ENCODE measurements around the gene C9orf40. TPM values are rescaled to one million over a fixed set of nuclear protein-coding genes. Genes with fewer than 3 reads are reported as not detected.

Gene C9orf40, protein sequence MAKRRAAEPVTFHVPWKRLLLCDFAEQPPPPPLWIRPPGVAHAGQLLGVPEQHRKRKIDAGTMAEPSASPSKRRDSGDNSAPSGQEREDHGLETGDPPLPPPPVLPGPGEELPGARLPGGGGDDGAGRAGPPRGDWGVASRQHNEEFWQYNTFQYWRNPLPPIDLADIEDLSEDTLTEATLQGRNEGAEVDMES
- total RNA-seq (1 to 10 TPM; 5.2 TPM), polyA plus RNA-seq (ENCODE audit: insufficient read length in 6 of 6) (1 to 10 TPM; 5.2 to 7.1 (median 6.8) TPM)
- long read RNA-seq, donor 1, transcript C9orf40-201 (2 exons, 2,327 nt), result major isoform, 6 of 6 reads
- long read RNA-seq, donor 1, partial matches to known transcripts, result 0 of 6 reads
- long read RNA-seq, donor 1, other reads (novel, unspliced or antisense), result 0 of 6 reads
- long read RNA-seq, donor 2, transcript C9orf40-201 (2 exons, 2,327 nt), result major isoform, 7 of 7 reads
- long read RNA-seq, donor 2, partial matches to known transcripts, result 0 of 7 reads
- long read RNA-seq, donor 2, other reads (novel, unspliced or antisense), result 0 of 7 reads
- long read RNA-seq, donor 3, partial matches to known transcripts, result 0 of 4 reads
- long read RNA-seq, donor 3, other reads (novel, unspliced or antisense), result 0 of 4 reads
- long read RNA-seq, donor 4, result 0 reads
- long read RNA-seq, donor 5, transcript C9orf40-201 (2 exons, 2,327 nt), result major isoform, 7 of 7 reads
- long read RNA-seq, donor 5, partial matches to known transcripts, result 0 of 7 reads
- long read RNA-seq, donor 5, other reads (novel, unspliced or antisense), result 0 of 7 reads
- long read RNA-seq, donor 6, partial matches to known transcripts, result 0 of 4 reads
- long read RNA-seq, donor 6, other reads (novel, unspliced or antisense), result 0 of 4 reads
- long read RNA-seq, donor 7, partial matches to known transcripts, result 0 of 2 reads
- long read RNA-seq, donor 7, other reads (novel, unspliced or antisense), result 0 of 2 reads
- long read RNA-seq, donor 8, partial matches to known transcripts, result 0 of 2 reads
- long read RNA-seq, donor 8, other reads (novel, unspliced or antisense), result 0 of 2 reads
- long read RNA-seq, donor 9, result 0 reads
- long read RNA-seq, donor 10, partial matches to known transcripts, result 0 of 1 reads
- long read RNA-seq, donor 10, other reads (novel, unspliced or antisense), result 0 of 1 reads
- long read RNA-seq, donor 11, transcript C9orf40-201 (2 exons, 2,327 nt), result major isoform, 12 of 12 reads
- long read RNA-seq, donor 11, partial matches to known transcripts, result 0 of 12 reads
- long read RNA-seq, donor 11, other reads (novel, unspliced or antisense), result 0 of 12 reads
- long read RNA-seq, donor 12, partial matches to known transcripts, result 0 of 1 reads
- long read RNA-seq, donor 12, other reads (novel, unspliced or antisense), result 0 of 1 reads

DNA sequence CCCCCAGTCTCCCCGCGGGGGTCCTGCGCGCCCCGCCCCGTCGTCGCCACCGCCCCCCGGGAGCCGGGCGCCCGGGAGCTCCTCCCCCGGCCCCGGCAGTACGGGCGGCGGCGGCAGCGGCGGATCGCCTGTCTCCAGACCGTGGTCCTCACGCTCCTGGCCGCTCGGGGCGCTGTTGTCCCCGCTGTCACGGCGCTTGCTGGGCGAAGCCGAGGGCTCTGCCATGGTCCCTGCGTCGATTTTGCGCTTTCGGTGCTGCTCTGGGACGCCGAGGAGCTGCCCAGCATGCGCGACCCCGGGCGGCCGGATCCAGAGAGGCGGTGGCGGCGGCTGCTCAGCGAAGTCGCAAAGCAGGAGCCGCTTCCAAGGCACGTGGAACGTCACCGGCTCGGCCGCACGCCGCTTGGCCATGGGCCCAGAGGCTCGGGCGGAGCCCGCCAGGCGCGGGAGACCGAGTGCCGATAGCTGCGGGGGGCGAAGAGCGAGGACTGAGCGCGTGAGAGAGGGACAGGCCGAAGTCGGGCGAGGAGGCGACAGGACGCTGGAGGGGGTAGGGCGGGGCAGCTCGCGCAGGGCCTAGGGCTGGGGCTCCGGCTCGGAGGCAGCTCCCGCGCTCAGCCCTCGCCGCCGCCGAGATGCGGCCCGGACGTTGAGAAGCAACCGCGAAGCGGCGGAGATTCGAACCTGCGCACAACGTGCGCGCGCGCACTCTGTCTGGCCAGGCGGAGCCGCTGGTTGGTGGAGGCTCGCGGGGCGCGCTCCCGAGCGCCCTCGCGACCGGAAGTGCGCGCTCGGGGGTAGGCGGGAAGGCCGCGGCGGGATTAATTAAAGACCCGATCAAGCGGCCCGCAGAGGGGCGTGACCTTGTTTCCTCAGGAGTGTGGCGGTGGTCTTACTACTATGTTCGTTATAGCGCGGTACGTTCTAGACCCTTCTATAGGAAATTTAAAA is at the start of gene C9orf40:
TSS of gene C9orf40 (minus strand) at position 712 of the 951 bp plus-strand sequence. CDS start at position 411, 301 bp downstream.
- peak within 1 kb of the TSS; percentile 92 to 99 for H3K27ac ChIP-seq
- H3K4me1 ChIP-seq, result peaks cover 0 to 14% of the 10 kb centered on the region in 2 donors
- H3K27me3 ChIP-seq, result no peaks in the 10 kb centered on the region
- no peaks in the 10 kb centered on the region for H3K36me3 ChIP-seq
- no peaks in the 10 kb centered on the region for H3K9me3 ChIP-seq
- DNase-seq (peak; percentile 90 to 100 (median 93)), ATAC-seq (peak; percentile 99)
- intact Hi-C loops (cut with DNase I), result no loop called here
- TF ChIP-seq CTCF (IDR thresholded peaks at IDR 0.05), result peak; percentile 84 to 89
- H3K4me3 ChIP-seq, result peak within 1 kb of the TSS; percentile 86 to 91

DNA sequence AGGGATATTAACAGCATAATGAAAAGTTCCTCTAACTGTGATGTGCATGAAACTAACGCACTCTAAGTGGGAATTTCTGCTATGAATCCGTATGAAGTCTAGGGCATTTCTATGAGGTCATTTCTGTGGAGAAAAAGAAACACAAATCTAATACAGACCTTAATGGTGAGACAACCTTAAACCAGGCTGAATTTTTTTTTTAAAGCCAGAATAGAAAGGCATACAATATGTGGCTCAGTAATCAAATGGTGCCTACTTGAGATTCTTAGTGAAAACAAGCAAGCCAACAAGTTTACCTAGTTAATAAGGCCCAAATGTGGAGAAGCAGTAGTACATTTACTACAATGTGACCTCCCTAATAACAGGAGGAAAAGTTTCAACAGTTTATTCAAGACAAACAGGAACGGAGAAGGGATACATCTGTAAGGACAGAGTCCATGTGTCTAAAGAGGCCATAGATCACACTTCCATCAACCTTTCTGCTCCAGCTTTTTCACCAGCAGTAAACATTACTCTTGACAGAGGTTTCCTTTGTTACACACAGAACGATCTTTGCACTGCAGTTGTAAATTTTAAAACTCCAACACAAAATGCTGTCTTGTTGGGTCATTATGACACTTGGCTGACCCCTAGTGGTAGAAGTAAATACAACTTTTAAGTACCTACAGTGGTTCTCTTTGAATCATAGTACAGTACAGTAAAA is 49.2 kb upstream of the C9orf40 start:
- no peaks in the 10 kb centered on the region for H3K9me3 ChIP-seq
- DNase-seq, result peak in 2 of 4 donors; percentile 72 to 90
- H3K27me3 ChIP-seq, result no peaks in the 10 kb centered on the region
- intact Hi-C loops (cut with DNase I), result loop anchor here in 1 of 2 donors (5.0 kb wide), 1 partner anchor 230 kb away; no protein-coding TSS in a partner anchor
- H3K27ac ChIP-seq, result no peak overlapping the region
- peaks cover 0 to 6% of the 10 kb centered on the region in 2 donors for H3K36me3 ChIP-seq
- H3K4me1 ChIP-seq, result peaks cover 3 to 5% of the 10 kb centered on the region in 2 donors
- H3K4me3 ChIP-seq, result no peak overlapping the region
- peak; percentile 99 for ATAC-seq
- peak; percentile 67 to 73 for TF ChIP-seq CTCF (IDR thresholded peaks at IDR 0.05)

GRCh38 chr9:75000835-75001234 is 48.1 kb upstream of the C9orf40 start:
- Histone ChIP-seq H3K4me3 (no peak overlapping the region), H3K9me3 (no peaks in the 10 kb centered on the region), H3K36me3 (peaks cover 0 to 9% of the 10 kb centered on the region in 2 donors), H3K4me1 (peaks cover 3 to 5% of the 10 kb centered on the region in 2 donors), H3K27ac (no peak overlapping the region), H3K27me3 (no peaks in the 10 kb centered on the region)
- TF ChIP-seq CTCF (IDR thresholded peaks at IDR 0.05), result no peak
- ATAC-seq, result no peak
- DNase-seq, result no peak
- intact Hi-C loops (cut with DNase I), result loop anchor here in 1 of 2 donors (5.0 kb wide), 1 partner anchor 229 kb away; no protein-coding TSS in a partner anchor

- Histone ChIP-seq H3K36me3 (peaks cover 0 to 26% of the 10 kb centered on the region in 2 donors), H3K4me3 (no peak overlapping the region), H3K9me3 (no peaks in the 10 kb centered on the region), H3K27me3 (no peaks in the 10 kb centered on the region), H3K27ac (no peak overlapping the region), H3K4me1 (no peaks in the 10 kb centered on the region)
- intact Hi-C loops (cut with DNase I), result no loop called here
- DNase-seq (no peak), ATAC-seq (no peak)
- TF ChIP-seq CTCF (IDR thresholded peaks at IDR 0.05), result no peak
Measured at GRCh38 chr9:74985041-74985440, 32.3 kb upstream of the C9orf40 start.
